DMS 273 (cell line): ENCODE results near the gene TAPT1.

Experiments
- DNase-seq: peaks from one replicate; lab custom pipeline; 2025; ENCODE audit not compliant: unreplicated experiment; lab: John Stamatoyannopoulos, UW

Gene TAPT1

DNA sequence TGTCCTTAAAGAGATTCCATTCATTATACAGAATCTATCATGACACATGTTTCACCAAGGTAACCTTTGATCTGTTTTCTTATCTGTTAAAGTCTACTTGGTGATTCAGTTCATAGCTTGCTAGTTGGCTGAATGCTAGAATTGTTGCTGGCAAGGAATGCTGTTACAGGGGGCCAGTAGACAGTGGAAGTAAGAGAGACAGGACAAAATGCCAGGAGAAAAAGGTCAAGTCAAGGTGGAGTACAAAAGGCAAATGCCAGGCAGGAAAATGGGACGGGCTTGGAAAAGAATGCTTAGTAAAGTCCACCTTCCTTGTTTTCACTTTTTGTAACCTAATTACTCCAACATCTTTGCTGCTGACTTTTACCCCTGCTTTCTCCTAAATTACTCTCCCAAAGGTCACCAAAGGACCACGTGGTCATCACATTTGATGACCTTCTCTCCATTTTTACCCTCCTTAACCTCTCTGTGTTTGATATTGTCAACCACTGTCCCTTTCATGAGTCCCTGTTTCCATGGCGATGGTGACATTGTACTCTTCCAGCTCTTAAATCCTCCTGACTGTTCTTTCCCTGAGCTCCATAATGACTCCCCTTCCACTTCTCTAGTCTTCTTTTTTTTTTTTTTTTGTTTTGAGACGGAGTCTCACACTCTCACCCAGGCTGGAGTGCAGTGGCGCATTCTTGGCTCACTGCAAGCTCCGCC lies 24.5 kb upstream of the TAPT1 start:
- no peak for DNase-seq

DNA sequence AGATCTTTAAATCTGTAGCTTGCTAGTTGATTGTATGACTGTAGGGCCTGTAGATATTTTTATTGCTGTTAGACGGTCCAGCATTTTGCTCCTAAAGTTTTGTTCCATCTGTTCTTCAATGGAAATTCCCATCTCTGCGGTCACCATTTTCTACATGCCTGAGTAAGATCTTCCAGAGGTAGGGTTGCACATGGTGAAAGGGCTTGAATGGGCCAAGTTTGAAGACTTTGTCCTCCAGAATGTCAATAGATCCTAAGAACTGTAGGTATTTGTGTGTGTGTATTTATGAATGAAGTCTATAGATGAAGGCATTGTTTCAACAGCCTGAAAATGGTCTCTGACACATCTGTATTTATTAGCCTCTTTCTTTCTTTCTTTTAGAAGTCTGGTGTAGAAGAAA lies 22.3 kb upstream of the TAPT1 start:
- no peak for DNase-seq

DNA sequence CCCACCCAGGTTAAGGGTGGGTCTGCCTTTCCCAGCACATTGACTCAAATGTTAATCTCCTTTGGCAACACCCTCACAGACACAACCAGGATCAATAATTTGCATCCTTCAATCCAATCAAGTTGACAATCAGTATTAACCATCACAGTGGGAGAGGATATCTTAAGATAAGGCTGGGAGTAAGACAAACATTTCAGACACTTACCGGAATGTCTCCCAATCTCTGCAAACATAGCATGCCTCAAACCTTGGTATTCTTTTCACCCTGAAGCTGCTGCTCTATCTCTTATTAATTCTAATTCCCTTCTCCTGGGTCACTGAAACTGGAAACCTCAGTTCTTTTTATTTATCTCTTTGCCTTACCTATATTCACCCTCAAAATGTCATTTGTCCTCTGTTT lies 19.0 kb upstream of the TAPT1 start:
- DNase-seq = no peak

DNA sequence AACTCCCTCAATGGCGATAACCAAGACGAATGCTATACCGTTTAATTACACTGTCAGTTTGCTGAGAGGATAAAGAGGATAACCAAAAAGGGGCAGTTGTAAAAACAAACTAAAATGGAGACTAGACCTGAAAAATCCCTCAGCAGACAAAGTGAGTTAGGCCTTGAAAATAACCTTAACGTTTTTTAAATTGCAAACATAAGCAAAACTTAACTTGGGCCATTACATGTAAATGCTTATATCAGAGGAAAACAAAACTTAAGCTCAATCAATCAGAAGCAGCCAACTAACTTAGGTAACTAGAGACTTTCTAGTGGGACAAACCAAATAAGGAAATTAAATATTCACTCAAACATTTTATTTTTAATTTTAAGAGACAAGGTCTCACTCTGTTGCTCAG lies 17.0 kb upstream of the TAPT1 start:
- no peak for DNase-seq

DNA sequence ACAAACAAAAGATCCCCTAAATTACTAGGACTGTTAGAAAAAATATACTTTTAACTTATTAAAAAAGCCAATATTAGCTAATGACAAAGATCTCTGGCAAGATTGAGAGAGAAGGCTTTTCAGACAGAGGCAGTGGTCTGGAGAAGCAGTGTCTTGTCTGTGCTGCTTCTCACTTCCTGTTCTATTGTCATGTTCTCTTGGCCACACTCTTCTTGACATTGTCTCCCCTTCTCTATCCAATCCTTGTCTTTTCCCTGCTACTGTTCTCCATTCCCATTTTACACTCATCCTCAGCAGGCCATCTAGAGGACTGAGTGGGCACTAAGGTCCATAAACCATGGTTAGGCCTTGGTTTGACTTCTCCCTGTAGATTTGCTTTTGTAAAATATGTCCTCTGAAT lies 14.0 kb upstream of the TAPT1 start:
- no peak for DNase-seq

DNA sequence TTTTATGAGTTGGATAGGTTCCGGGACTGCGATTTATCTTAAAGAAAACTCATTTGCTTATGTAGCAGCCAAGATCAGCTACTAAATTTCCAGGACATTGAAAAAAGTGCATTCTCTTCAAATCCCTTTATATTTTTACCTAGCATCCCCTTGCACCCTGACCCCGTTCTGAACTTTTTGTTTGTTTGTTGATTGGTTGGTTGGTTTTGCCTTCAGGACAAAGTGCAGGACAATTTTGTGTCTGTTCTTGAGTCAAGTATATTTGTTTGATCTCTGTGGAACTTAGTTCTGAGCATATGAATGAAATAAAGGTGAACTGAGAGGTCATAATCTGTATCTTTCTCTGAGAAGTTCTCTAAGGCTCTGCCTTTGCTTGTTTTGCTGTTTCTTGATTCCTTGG lies 12.8 kb upstream of the TAPT1 start:
- DNase-seq = no peak

DNA sequence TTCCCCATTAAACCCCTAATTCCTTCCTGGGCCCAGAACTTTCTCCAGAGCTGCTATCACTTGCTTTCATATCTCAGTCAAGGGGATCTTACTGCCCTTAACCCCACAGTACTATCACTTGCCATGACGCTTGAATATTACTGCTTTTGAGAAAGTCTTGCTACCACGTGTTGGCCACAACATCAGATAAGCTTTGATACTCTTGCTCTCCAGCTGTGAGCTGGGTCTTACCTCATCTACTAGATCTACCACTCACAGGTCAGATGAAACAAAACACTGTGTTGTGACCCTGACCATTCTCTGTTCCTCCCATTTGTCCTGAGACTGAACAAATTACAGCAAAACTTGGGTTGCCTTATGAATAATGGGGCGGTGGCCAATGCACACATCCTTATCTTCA lies 12.1 kb upstream of the TAPT1 start:
- no peak for DNase-seq

DNA sequence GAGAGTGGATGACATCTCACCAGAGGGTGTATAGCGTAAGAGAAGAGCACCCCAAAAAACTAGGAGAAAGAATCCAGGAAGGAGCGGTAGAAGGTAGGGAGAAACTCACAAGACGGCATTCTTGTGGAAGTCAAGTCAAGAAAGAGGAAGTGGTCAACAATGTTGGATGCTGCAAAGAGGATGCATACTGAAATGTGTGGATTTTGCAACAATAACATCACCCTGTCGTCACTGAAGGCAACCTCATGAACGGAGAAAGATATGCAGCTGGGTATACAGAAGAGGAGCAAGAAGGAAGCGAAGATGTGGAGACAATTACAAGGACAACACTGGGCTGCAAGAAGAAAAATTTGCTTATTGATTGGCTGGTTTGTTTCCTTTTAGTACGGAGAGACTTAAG lies 11.4 kb upstream of the TAPT1 start:
- no peak for DNase-seq

DNA sequence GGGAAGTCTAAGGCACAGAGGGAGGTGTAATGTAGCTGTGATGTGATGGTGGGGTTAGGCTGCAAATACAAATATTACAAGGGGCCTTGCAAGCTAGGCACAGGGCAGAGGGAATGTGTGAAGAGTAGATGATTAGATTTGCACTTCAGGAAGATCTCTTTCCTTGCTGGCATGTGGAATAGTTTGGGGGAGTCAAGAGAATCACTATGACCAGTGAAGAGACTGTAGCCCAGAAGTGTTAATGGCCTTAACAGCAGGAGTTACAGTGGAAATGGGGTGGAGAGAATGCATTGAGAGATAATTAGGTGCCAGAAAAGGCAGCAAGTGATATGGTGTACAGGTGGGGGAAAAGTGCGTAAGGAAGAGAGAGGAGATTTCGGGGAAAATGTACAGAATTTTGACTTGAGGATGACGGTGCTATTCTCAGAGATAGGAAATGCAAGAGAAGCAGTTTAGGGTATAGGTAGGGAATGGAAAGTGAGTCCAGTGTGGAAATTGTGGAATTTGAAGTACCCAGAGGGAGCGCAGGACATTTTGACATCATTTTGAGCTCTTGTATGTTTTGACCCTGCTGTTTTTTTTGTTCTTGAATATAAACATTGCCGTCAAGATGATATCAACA lies 10.2 kb upstream of the TAPT1 start:
- no peak for DNase-seq

DNA sequence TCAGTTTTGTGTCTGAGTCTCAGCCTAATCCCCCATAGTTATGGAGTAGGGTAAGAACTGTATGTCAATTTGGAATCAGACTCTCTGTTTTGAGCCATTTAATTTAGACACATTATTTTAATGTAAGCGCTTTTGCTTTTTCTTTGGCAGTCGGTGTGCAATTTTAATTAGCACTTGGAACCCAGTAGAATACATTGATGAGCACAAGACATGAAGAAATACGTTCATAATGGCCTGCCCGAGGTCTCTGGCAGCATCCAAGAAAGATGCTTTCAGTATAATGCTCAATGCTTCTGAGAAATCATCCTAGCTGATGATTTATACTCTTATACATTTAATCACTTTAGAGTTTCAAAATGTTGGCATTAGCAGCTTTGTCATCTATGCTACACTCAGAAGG lies 8.9 kb upstream of the TAPT1 start:
- DNase-seq = no peak

DNA sequence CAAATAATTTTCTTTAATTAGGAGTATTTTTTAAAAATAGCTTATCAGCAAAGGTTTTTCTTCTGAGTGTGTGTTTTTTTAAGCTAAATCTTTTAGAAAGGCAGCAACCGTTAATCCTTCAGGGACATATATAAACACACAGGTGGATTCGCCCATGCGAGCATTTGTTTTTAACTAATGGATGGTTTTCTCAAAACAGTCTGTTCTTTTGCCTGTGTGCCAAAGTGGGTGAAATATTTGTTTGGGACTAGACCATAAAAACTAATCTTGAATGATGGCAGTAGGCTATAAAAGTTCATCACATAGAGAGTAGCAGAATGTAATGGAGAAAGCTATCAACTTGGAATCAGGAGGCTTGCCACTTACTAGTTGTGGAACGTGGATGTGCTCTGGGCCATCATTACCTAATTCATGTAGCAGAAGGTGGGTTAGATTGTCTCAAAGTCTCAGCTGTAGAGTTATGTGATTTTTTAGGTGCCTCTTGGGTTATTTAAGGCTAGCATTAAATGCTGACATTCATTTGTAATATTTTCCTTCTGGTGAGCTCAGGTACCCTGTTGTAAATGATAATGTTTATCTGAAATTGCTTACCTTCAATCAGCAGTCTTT lies 7.4 kb upstream of the TAPT1 start:
- DNase-seq = no peak

DNA sequence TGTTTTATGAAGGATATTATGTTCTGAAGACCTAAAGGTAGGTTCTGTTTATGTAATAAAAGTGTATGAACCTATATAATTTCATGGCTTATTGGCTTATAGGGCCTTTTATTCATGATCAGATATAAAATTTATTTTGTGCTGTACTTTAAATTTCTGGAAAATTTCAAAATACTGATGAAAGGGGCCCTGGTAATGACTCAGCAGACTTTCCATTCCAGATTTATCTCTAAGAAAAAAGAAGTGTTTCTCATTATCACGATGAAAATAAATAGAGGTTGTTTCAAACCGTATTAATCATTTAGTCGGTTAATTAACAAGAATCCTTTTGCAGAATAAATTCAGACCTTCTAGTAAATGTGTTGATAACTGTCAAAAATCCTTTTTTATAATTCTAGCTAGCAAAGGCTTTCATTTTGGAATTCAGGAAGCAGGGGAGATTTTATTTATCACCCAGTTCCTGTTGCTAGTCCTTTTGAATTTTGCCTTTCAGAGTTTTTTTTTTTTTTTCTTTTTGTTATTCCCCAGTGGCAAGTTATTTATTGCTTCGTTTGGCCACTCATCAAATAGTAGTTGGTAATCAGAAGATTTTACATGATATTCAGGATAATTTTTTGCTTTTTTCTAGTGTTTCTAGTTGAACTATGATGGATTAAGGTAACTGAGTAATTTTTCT lies 5.4 kb upstream of the TAPT1 start:
- no peak for DNase-seq

DNA sequence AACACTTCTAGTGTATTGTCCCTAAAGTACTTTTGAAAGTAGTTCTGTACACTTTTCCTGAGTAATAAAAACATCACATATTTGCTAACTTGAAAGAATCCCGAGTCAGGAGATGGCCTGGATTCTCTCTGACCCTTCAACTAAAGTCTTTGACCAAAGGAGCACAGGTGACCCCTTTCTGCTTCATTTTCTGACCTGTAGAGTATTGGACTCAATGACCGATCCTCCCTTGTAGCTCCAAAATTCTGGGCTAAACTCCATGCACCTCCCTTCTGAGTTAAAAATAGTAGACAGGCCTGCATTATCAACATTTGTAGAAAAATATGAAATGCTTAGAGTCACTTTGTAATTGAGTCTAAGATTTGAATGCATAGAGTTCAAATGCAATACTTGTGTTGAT lies 4.0 kb upstream of the TAPT1 start:
- no peak for DNase-seq

DNA sequence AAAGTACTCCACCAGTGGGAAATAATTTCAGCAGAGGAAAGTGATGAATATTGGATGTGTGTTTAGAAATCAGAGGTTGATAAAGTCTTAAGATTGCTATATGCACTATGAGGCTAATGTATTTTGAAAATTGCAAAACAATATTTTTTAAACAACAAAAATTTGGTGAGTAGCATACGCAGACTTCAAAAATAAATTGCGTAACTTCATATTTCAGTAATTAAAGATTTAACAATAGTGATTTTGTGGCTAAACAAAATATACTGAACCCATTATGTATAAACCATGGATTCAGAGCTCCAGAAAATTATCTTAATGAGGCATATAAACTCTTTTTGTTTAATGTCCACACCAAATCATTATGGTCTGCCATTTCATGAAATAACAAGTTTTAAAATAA lies 3.3 kb upstream of the TAPT1 start:
- no peak for DNase-seq

DNA sequence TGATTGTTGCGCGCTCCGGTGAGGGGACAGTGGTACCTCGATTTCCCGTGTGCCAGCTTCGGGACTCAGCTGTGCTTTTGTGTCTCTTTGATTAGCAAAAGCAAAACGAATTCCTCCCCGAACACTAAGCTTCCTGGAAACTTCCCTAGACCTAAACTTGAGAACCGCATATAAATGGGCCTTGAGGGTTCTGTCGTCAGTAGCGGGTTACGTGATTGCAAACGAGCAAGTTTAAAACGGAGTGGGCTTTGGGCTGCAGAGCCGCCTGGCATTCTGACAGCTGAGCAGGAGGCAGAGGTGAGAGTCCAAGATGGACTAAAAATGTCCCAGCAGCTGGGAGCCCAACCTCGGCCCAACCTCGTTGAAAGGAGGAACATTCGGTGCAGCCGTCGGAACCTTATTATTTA lies 1.2 kb upstream of the TAPT1 start:
- DNase-seq = peak; percentile 35

DNA sequence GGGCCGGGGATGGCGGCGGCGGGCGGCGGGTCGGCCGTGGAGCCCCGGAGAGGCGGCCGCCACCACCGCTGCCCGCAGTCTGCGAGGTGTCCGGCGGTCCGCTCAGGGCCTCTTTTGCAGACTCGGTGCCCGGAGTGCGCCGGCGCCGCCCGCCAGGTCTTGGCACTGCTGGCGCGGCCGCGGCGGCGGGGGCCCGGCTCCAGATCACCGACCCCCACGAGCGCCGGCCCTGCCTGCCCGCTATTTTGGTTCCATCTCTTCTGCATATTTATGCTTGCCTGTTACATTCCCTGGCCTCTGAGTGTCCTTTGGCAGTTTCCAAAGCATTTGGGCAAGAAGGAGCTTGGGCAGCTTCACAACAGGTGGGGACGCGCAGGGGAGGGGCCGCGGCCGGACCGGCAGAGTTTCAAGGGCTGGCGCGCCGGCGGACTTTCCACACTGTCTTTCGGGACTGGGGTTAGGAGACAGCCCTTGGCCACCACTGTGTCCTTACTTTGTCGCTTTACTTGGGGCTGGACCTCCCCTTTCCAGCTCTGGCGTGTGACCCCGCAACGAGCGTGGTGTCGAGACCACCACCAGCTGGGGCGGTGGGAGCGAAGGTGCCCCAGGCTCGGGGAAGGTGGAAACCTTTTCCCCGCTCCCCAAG lies 668 bp upstream of the TAPT1 start:
- peak; percentile 52 for DNase-seq

DNA sequence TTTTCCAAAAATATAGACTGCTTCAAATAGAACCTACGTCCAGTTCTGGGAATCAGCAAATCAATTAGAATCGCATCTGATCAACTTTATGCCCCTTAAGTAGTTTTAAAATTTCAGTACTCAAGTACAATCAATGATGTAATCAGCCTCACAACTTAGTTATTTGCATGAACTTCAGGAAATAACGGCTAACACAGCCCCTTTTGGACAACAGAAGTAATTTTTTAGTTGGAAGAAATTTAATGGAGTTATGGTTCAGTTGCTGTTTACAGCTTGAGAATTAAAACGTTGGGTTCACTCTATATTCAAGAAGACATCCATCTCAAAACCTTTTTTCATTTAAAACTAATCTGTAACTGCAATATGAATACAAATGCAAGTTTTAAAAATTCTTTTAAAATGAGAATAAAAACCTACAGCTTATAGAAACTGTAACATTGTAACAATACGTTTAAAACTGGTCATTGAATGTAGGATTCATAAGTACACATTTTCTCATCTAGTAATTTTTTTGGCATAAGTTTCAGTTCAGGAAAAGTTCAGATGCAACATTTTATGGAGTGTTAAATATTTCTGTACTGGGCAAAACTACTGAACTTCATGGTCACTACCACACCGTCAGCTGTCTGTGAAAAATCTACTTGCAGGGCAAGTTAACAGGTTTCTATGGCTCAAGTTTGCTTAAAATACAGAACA lies 956 bp downstream of the TAPT1 start:
- peak; percentile 31 for DNase-seq

DNA sequence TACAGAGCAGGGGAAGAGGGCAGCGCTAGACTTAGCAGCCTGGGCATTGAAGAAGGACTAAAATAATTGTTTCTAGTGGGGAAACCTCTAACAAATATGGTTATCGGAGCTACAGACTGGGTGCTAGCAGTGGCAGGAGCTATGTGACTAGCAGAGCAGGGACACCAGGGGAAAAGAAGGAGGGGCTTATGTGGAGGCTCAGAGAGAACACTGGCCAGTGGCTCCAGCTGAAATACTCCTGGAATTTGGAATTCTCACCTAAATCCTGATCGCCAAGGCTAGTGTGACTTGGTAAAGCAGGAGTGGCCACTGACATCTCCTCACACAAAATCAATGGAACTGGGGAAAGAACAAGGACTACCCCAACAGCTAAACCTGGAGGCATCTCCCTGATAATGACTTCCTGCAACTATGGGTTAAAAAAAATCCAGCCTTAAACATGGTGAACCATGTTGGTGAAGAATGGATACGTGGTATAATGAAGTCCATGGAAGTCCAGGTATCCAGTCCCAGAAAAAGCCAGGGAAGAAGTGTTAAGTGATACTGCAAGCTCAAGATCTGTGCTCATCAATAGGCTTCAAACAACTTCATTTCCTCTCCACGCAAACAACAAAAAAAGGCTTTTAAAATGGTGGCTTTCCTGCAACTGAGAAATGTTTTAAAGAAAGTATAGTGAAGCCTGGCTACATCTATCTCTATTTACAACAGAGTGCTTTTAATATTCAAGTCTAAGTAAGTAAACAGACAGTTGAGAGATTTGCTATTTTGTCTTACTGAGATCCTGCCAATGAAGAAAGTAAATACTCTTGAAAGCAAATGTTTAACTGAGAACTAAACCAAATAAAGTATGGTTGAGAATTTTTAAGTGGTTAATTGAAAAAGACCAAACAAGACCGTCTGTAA lies 1.8 kb downstream of the TAPT1 start:
- DNase-seq = no peak

DNA sequence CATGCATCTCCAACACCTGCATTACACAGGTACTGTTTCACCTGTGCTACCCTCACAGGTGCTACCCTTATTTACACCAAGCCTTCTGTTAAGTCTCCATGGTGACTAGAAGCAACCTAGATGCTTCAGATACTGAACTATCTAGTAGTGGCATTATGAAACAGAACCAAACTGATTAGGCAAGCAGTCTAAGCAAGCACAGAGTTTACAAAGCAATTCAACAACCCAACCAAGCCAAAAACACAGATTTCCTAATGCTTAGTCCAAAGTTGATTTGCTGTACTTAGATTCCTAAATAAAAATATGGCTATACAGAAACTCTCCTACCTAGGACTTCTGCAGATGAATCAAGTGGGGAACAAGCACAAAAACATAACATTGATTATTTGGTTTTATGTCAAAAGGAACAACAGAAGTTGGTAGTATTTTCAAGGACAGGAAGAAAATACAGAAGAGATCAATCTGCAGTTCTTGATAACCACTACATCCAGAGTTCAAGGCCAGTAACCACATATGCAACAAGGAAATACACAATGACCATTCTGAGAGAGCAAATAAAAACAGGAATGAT lies 3.2 kb downstream of the TAPT1 start:
- no peak for DNase-seq

DNA sequence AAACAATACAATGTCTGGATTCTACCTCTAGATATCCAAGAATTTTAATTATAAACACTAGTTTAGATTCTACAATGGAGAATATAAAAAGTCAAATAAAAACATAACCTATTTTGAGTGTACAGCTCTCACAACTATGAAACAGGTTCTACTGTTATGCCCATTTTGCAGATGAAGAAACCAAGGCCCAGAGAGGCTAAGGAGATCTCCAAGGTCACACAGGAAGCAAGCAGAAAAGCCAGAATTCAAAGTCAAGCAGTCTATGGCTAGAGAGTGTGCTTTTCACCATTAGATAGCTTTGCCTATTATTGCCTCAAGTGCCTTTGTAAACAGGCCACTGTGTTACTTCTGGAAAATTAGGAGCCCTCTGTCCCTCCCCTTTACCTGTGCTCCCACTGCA lies 7.3 kb downstream of the TAPT1 start:
- no peak for DNase-seq
